HCEC 1CT (cell line): ENCODE data around the gene SRGAP3.

Source experiments
- DNase-seq: peaks from one replicate; pipeline ENCODE4 v3.0.0-alpha.2; 2017

Gene SRGAP3

DNA sequence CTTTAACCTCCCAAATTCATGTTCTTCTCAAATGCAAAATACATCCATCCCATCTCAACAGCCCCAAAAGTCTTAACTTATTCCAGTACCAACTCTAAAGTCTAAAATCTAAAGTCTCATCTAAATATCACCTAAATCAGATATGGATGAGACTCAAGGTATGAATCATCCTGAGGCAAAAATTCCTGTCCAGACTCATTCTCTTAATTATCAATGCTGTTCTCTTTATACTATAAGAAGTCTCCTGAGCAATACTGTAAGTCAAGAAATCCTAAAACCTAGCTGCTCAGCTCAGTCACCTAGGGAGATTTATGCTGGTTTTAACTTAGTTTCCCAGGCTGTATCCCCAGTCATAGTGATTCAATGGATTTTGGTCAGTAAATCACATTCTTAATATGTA lies 297.3 kb downstream of the SRGAP3 start:
- no peak for DNase-seq

GRCh38 chr3:8945890-8946600 lies 303.4 kb downstream of the SRGAP3 start:
- DNase-seq, result no peak

GRCh38 chr3:8942746-8943488 lies 306.5 kb downstream of the SRGAP3 start:
- no peak for DNase-seq

- DNase-seq, result no peak
Observed at GRCh38 chr3:8942115-8942514, 307.3 kb downstream of the SRGAP3 start.

DNA sequence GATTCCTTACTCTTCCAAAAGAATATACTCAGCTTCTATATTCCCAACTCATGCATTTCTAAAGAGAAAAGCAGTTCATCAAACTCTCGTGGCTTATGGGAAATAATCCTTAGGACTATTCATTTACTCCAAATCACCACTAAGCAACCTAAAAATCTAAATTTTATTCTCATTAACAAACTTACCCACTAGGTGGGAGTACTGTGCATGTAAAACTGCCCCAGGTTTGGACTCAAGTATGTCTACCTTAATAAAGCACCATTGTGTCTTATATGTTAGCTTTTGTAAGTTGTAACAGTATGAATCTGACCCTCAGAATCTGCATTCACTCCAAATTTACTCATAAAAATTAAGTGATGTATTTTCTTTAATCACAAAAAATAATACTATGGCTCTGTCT lies 311.4 kb downstream of the SRGAP3 start:
- peak; percentile 53 for DNase-seq

DNA sequence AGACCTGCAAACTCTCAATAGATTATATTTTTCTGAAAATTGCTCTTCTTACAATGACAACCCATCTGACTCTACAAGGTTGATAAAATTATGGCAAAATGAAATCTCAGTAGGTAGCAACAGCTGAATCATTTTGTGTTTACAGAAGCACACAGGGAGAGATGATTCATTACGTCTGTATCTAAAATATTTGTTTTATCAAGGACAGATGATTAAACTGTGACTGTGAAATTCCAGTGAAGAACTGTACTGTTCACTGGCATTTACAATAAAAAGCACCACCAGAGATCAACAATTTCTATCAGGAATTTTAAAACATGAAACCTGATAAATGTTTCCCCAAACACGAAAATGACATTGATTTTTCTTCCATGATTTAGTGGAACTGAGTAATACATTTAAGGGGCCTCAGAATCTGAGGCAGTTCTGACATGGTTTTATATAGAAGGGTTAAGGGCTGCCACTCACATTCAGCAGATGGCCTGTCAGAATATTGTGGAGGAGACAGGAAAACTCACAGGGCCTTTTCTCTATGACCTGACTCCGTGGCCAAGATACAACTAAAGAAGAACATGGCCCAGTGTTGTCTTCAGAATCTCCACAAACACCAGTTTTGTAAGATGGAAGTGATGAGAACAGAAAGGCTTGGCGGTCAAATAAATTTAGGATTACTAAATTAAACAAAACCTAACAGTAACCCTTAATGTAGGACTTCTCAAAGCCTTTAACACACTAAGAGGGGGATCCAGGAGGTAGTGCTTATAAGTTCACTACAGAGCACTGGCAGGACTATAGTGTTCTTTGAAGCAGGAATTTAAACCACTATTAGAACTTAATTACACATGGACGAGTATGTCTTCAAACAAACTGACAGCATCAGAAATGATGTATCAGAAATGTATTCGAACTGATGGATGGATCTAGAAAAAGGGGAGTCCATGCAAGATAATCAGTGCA lies 312.1 kb downstream of the SRGAP3 start:
- DNase-seq, result peak; percentile 93

DNA sequence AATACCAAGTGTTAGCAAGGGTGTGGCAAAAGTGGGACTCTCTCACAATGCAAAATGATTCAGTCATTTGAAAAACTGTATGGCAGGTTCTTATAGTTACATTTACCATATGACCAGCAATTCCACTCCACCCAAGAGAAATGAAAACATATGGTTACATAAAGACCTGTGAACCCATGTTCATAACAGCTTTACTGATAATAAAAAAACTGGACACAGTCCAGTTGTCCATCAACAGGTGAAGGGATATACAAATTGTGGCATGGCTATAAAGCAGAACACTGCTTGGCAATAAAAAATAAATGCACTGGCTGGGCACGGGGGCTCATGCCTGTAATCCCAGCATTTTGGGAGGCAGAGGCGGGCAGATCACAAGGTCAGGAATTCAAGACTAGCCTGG lies 316.9 kb downstream of the SRGAP3 start:
- DNase-seq, result no peak

- DNase-seq, result no peak
Observed at GRCh38 chr3:8931342-8931741, 318.1 kb downstream of the SRGAP3 start.
